Activated CD4-positive, CD25-positive, alpha-beta regulatory T cell (primary cell): Measurements from ENCODE around the gene SUFU.
A peak's percentile ranks its signal among the peaks of the same experiment; 100 is the strongest.

Experiments used
- DNase-seq, 4 experiments: peaks; one replicate each; lab custom pipeline; 2025; lab: John Stamatoyannopoulos, UW

Gene SUFU

GRCh38 chr10:102641402-102641801, 137.6 kb downstream of the SUFU start:
- no peak for DNase-seq

GRCh38 chr10:102641880-102642735, 138.3 kb downstream of the SUFU start:
- DNase-seq = peak; percentile 92 to 96 (median 94)

GRCh38 chr10:102642736-102643335, 139.1 kb downstream of the SUFU start:
- peak in 1 of 4 experiments; percentile 51 for DNase-seq

- peak in 1 of 4 experiments; percentile 37 for DNase-seq
Measured at GRCh38 chr10:102643336-102644065, 139.7 kb downstream of the SUFU start.

GRCh38 chr10:102644066-102644645, 140.4 kb downstream of the SUFU start, which contains the start of gene TRIM8:
TRIM8 (plus strand) TSS chr10:102644479; CDS start chr10:102644618, 139 bp downstream.
- peak in 3 of 4 experiments; percentile 28 to 57 (median 35) for DNase-seq

- DNase-seq = peak; percentile 48 to 77 (median 64)
Measured at GRCh38 chr10:102644646-102645387, 141.0 kb downstream of the SUFU start.

GRCh38 chr10:102645388-102645740, 141.6 kb downstream of the SUFU start:
- no peak for DNase-seq

GRCh38 chr10:102645741-102646609, 142.2 kb downstream of the SUFU start:
- peak; percentile 38 to 53 (median 48) for DNase-seq

- DNase-seq = peak in 1 of 4 experiments; percentile 38
Measured at GRCh38 chr10:102646610-102647442, 143.1 kb downstream of the SUFU start.

GRCh38 chr10:102647443-102648268, 143.9 kb downstream of the SUFU start:
- DNase-seq = no peak

- no peak for DNase-seq
Measured at GRCh38 chr10:102648269-102648888, 144.6 kb downstream of the SUFU start.

- DNase-seq = no peak
Measured at GRCh38 chr10:102648889-102649796, 145.4 kb downstream of the SUFU start.

- DNase-seq = no peak
Measured at GRCh38 chr10:102649797-102650654, 146.3 kb downstream of the SUFU start.

- DNase-seq = no peak
Measured at GRCh38 chr10:102650655-102651454, 147.1 kb downstream of the SUFU start.

GRCh38 chr10:102651455-102652169, 147.8 kb downstream of the SUFU start:
- no peak for DNase-seq
